Measurements from ENCODE around the gene OSGEP.

Gene OSGEP

GRCh38 chr14:20428802-20429201 is 25.8 kb downstream of the OSGEP start:
- no peak for DNase-seq

GRCh38 chr14:20428010-20428365 is 26.6 kb downstream of the OSGEP start:
- no peak for DNase-seq

GRCh38 chr14:20427231-20428009 is 27.2 kb downstream of the OSGEP start:
- DNase-seq, result no peak

GRCh38 chr14:20424851-20425250 is 29.8 kb downstream of the OSGEP start:
- no peak for DNase-seq

GRCh38 chr14:20422886-20423285 is 31.7 kb downstream of the OSGEP start:
- DNase-seq, result no peak

GRCh38 chr14:20421267-20421666 is 33.3 kb downstream of the OSGEP start:
- no peak for DNase-seq

GRCh38 chr14:20419419-20419818 is 35.2 kb downstream of the OSGEP start:
- DNase-seq, result no peak

- no peak for DNase-seq
These were observed 36.1 kb downstream of the OSGEP start for GRCh38 chr14:20418501-20418909.

GRCh38 chr14:20417250-20418186 is 37.1 kb downstream of the OSGEP start:
- no peak for DNase-seq

- no peak for DNase-seq
These were observed 38.4 kb downstream of the OSGEP start for GRCh38 chr14:20416223-20416622.

- peak; percentile 29 for DNase-seq
These were observed 38.8 kb downstream of the OSGEP start for GRCh38 chr14:20415782-20416206.

GRCh38 chr14:20413744-20414082 is 40.9 kb downstream of the OSGEP start:
- peak; percentile 38 for DNase-seq

- peak; percentile 86 for DNase-seq
These were observed 41.5 kb downstream of the OSGEP start, which contains the start of gene TEP1 for GRCh38 chr14:20412876-20413743. TEP1 (minus strand) TSS chr14:20413501; CDS start chr14:20408439, 5,062 bp downstream.

- DNase-seq, result no peak
These were observed 42.2 kb downstream of the OSGEP start for GRCh38 chr14:20412411-20412810.

- no peak for DNase-seq
These were observed 45.4 kb downstream of the OSGEP start for GRCh38 chr14:20409226-20409625.

GRCh38 chr14:20403521-20403920 is 51.1 kb downstream of the OSGEP start:
- no peak for DNase-seq

- peak; percentile 27 for DNase-seq
These were observed 53.5 kb downstream of the OSGEP start for GRCh38 chr14:20400965-20401593.

- DNase-seq, result no peak
These were observed 54.0 kb downstream of the OSGEP start for GRCh38 chr14:20400589-20400964.

GRCh38 chr14:20397511-20397910 is 57.1 kb downstream of the OSGEP start:
- DNase-seq, result no peak
